ENCODE measurements around the gene ENG. TPM values are rescaled to one million over a fixed set of nuclear protein-coding genes. Genes with fewer than 3 reads are reported as not detected.

Gene ENG
- total RNA-seq (10 to 100 TPM in 4 of 5 donors, 1 to 10 TPM in 1; 4.0 to 58.5 (median 44.3) TPM), polyA plus RNA-seq (10 to 100 TPM; 16.0 to 28.8 (median 21.5) TPM)
- long read RNA-seq, donor 1, partial matches to known transcripts = 0 of 3 reads
- long read RNA-seq, donor 1, other reads (novel, unspliced or antisense) = 0 of 3 reads
- long read RNA-seq, donor 2, transcript ENG-202 (15 exons, 3,048 nt) = major isoform, 7 of 7 reads
- long read RNA-seq, donor 2, partial matches to known transcripts = 0 of 7 reads
- long read RNA-seq, donor 2, other reads (novel, unspliced or antisense) = 0 of 7 reads
- long read RNA-seq, donor 3, partial matches to known transcripts = 0 of 3 reads
- long read RNA-seq, donor 3, other reads (novel, unspliced or antisense) = 0 of 3 reads
- long read RNA-seq, donor 4 = 0 reads
- long read RNA-seq, donor 5, transcript ENG-202 (15 exons, 3,048 nt) = major isoform, 7 of 32 reads
- long read RNA-seq, donor 5, partial matches to known transcripts = 25 of 32 reads
- long read RNA-seq, donor 5, other reads (novel, unspliced or antisense) = 0 of 32 reads
- long read RNA-seq, donor 6, transcript ENG-202 (15 exons, 3,048 nt) = major isoform, 10 of 10 reads
- long read RNA-seq, donor 6, partial matches to known transcripts = 0 of 10 reads
- long read RNA-seq, donor 6, other reads (novel, unspliced or antisense) = 0 of 10 reads
- long read RNA-seq, donor 7, transcript ENG-202 (15 exons, 3,048 nt) = major isoform, 7 of 13 reads
- long read RNA-seq, donor 7, partial matches to known transcripts = 5 of 13 reads
- long read RNA-seq, donor 7, other reads (novel, unspliced or antisense) = 0 of 13 reads
- long read RNA-seq, donor 8, partial matches to known transcripts = 8 of 11 reads
- long read RNA-seq, donor 8, other reads (novel, unspliced or antisense) = 0 of 11 reads
- long read RNA-seq, donor 9, transcript ENG-202 (15 exons, 3,048 nt) = major isoform, 5 of 24 reads
- long read RNA-seq, donor 9, partial matches to known transcripts = 19 of 24 reads
- long read RNA-seq, donor 9, other reads (novel, unspliced or antisense) = 0 of 24 reads
- long read RNA-seq, donor 10 = 0 reads

DNA sequence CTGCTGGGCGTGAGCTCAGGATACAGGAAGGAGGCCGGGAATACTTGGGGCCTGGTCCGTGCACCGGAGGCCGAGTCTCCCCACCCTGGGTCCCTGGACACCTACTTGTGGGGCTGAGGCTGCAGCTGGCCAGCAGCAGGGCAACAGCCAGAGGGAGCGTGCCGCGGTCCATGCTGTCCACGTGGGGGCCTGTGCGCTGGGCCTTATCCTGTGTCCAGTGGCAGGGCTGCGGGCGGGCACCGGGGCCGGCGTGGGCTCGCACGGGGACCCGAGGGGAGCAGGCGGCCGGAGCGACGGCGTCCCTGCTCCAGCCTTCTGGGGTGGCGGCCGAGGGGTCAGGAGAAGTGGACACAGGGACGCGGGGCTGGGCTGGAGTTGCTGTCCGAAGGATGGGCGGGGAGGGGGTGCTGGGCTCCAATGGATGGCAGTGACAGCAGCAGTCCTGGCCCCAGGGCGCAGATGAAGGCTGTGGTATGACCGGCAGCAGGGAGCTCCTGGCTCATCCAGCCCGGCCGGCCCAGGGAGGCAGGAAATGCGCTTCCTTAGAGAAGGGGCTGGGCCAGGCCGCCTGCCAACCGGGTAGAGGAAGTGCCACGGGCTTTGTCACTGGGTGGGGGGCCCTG, at the start of gene ENG:
Gene ENG (minus strand): TSS at position 475 of the 623 bp plus-strand sequence. CDS start 303 bp downstream, at position 172.
- Histone ChIP-seq H3K27me3 (no peaks in the 10 kb centered on the region), H3K9me3 (peaks cover 0 to 4% (median 4%) of the 10 kb centered on the region in 4 donors), H3K27ac (peak within 1 kb of the TSS; percentile 75 to 90 (median 84)), H3K4me3 (peak within 1 kb of the TSS; percentile 52 to 61 (median 54)), H3K4me1 (peaks cover 14 to 50% (median 24%) of the 10 kb centered on the region in 4 donors), H3K36me3 (no peaks in the 10 kb centered on the region)
- DNase-seq = peak; percentile 54 to 84
- TF ChIP-seq POLR2AphosphoS5 (IDR thresholded peaks at IDR 0.05) (peak in 2 of 3 donors; percentile 44), CTCF (IDR thresholded peaks at IDR 0.05) (no peak)
- 12 to 46% (median 28%) methylated on average over 9 to 37 of the region's 37 CpGs for WGBS, 5 donors
- intact Hi-C loops (cut with DNase I; ENCODE audit: low total_unique reads) = no loop called here

DNA sequence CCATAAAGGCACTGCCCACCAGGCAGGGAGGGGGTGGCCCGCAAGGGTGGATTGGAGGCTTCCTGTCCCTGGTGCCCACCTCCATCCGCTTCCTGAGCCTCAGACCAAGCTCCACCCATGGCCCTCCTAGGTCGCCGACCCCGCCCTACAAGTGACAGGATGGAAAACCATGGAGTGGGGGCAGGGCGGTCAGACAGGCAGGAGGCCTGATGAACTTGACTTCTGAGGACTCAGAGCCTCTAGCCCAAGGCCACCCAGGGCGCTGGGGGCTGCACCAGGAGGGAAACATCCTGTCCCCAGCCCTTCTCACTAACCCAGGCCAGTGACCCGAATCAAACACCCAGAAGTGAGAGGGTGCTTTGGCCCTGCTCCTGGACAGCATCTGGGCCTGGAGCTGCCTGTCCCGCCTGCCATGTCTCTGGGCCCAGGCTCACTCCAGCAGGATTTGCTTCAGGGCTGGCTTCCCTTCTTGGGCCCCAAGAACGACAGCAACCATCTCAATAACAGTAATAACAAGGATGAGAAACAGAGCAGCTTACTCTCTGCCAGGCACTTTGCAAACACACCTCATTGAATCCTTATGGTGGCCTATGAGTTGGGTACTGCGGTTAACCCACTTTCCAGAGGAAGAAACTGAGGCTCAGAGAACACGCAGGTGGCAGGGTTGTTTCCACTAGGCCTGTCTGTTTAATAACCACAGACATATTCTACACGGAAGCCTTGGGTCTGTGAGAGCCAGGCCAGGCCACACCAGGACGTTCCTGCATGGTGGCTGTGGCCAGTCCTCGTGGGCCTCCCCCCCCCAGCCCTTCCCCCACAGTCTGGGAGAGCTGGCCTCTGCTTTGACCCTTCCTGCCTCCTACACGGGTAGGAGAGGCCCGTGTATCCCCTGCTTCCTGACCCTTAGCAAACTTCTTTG, 49.4 kb upstream of the ENG start:
- Histone ChIP-seq H3K27ac (peak overlapping the region; percentile 65 to 86 (median 77)), H3K4me3 (peak overlapping the region in 1 of 4 donors; percentile 10), H3K9me3 (no peaks in the 10 kb centered on the region), H3K4me1 (peaks cover 42 to 77% (median 68%) of the 10 kb centered on the region in 4 donors), H3K27me3 (no peaks in the 10 kb centered on the region), H3K36me3 (peaks cover 5 to 13% (median 12%) of the 10 kb centered on the region in 4 donors)
- TF ChIP-seq POLR2A (IDR thresholded peaks at IDR 0.05) = no peak
- TF ChIP-seq EP300 (IDR thresholded peaks at IDR 0.05) = no peak
- no peak for TF ChIP-seq CTCF (IDR thresholded peaks at IDR 0.05)
- peak in 2 of 3 donors; percentile 13 to 48 for TF ChIP-seq POLR2AphosphoS5 (IDR thresholded peaks at IDR 0.05)
- WGBS, 5 donors = 36 to 57% (median 43%) methylated on average over 9 to 17 of the region's 17 CpGs
- peak; percentile 68 to 89 for DNase-seq
- intact Hi-C loops (cut with DNase I; ENCODE audit: low total_unique reads) = no loop called here

GRCh38 chr9:127899128-127899943, 44.9 kb upstream of the ENG start, which contains the start of gene ST6GALNAC6:
Gene ST6GALNAC6 (minus strand): TSS chr9:127899603. CDS start chr9:127897981, 1,622 bp downstream.
- 0 to 1% (median 1%) methylated on average over 30 to 85 of the region's 89 CpGs for WGBS, 5 donors
- peak; percentile 78 to 94 for DNase-seq
- Histone ChIP-seq H3K4me3 (peak within 1 kb of the TSS; percentile 78 to 97 (median 89)), H3K36me3 (peaks cover 14 to 23% (median 20%) of the 10 kb centered on the region in 4 donors), H3K9me3 (peaks cover 0 to 5% (median under 1%) of the 10 kb centered on the region in 4 donors), H3K27me3 (no peaks in the 10 kb centered on the region), H3K27ac (peak within 1 kb of the TSS; percentile 80 to 95 (median 91)), H3K4me1 (peaks cover 45 to 77% (median 68%) of the 10 kb centered on the region in 4 donors)
- intact Hi-C loops (cut with DNase I; ENCODE audit: low total_unique reads) = no loop called here
- TF ChIP-seq POLR2AphosphoS5 (IDR thresholded peaks at IDR 0.05) (peak in 1 of 3 donors; percentile 35), CTCF (IDR thresholded peaks at IDR 0.05) (no peak)

Measured in stomach (tissue), 19 donors.